Upper lobe of left lung (tissue), 4 donors: ENCODE measurements around the gene SLC9A6.
A peak's percentile ranks its signal among the peaks of the same experiment; 100 is the strongest.

ENCODE experiments used
- EP300 ChIP-seq, 4 donors: sonication (generic); formaldehyde crosslinking; IDR thresholded peaks; one replicate each; pipeline ENCODE4 v1.5.1; 2017; ENCODE audit warnings: antibody characterized with exemption in 4 of 4, control low read depth in 2 of 4
- POLR2AphosphoS5 ChIP-seq, 2 donors: sonication (generic); formaldehyde crosslinking; IDR thresholded peaks; one replicate each; pipeline ENCODE4 v1.5.1; 2017; ENCODE audit warnings: antibody characterized with exemption in 2 of 2

DNA sequence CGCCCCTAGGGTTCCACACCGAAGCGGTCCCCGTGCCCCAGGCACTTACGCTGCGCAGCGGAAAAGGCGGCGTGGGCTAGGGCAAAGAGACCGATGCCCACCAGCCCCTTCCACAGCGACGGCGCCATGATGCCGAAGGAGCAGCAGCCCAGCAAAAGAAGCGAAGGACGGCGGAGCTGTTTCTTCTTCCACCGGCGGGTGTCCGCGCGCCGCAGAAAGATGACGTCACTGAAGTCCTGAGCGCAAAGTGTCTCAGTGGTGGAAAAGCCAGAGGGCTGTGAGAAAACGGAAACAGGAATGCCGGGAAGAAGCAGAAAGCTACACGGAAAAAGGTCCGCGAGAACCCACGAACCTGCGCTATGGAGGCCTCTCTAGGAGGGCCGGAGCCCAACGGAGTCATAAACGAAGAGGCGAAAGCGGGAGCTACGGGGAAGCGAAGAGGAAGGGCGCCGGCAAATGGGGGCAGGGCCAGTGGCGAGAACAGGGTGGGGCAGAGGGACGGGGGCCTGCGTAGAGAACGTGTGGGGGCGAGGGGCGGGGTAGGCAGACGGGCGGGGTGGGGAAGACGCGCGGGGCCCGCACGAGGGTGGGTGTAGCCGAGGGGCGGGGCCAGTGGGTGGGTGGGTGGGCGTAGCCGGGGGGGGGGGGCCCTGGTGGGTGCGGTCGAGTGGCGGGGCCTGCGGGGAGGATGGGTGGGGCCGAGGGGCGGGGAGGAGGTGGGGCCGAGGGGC lies 11.5 kb upstream of the SLC9A6 start, which contains the start of gene MMGT1:
- TF ChIP-seq POLR2AphosphoS5 (IDR thresholded peaks at IDR 0.05) (peak; percentile 48 to 51), EP300 (IDR thresholded peaks at IDR 0.05) (no peak)
